H1 (cell line): Measurements from ENCODE around the gene SRI. TPM values are rescaled to one million over a fixed set of nuclear protein-coding genes. Genes with fewer than 3 reads are reported as not detected.

Experiments
- CTCF ChIA-PET: fragments of 300-600 bp; sonication (Branson Sonifier 250); formaldehyde crosslinking; loops from one replicate; lab custom pipeline; 2021; ENCODE audit not compliant: partially characterized antibody; lab: Charles Lee
- POLR2A ChIA-PET: fragments of 300-600 bp; sonication (Branson Sonifier 250); formaldehyde crosslinking; loops from one replicate; lab custom pipeline; 2021; ENCODE audit warnings: inconsistent platforms; ENCODE audit not compliant: partially characterized antibody; lab: Charles Lee
- DNase-seq, 2 experiments: peaks; one replicate each; pipeline versions ENCODE4 v3.0.0 to v3.0.0-alpha.2; 2010 to 2022; ENCODE audit warnings: low spot score in 2 of 2, low read depth in 1 of 2, mixed read lengths in 1 of 2
- FAIRE-seq: peaks from 2 replicates; lab custom pipeline; 2011; peaks lifted over from hg19 to GRCh38; lab: Jason Lieb, UNC
- H2AFZ ChIP-seq: 2 replicates; pipeline ENCODE4 v1.8.1; 2012; ENCODE audit warnings: low read length, inconsistent platforms
- H2AK5ac ChIP-seq: 2 replicates; pipeline ENCODE4 v1.6.1; 2013; ENCODE audit warnings: low read depth, low read length
- H2BK120ac ChIP-seq: replicated peaks from 2 replicates; pipeline ENCODE3; 2013; ENCODE audit warnings: low read depth, low read length, inconsistent platforms
- H2BK12ac ChIP-seq: 2 replicates; pipeline ENCODE4 v1.6.1; 2013; ENCODE audit warnings: low read depth, low read length
- H2BK15ac ChIP-seq: 2 replicates; pipeline ENCODE4 v1.6.1; 2013; ENCODE audit warnings: low read length
- H2BK20ac ChIP-seq: 2 replicates; pipeline ENCODE4 v1.6.1; 2013; ENCODE audit warnings: low read length
- H2BK5ac ChIP-seq: 2 replicates; pipeline ENCODE4 v1.6.1; 2013; ENCODE audit warnings: low read depth, low read length
- H3K14ac ChIP-seq: 2 replicates; pipeline ENCODE4 v1.6.1; 2013; ENCODE audit warnings: inconsistent platforms; ENCODE audit not compliant: insufficient read length
- H3K18ac ChIP-seq: 2 replicates; pipeline ENCODE4 v1.6.1; 2013; ENCODE audit warnings: low read length; ENCODE audit errors: extremely low read depth
- H3K23ac ChIP-seq: 2 replicates; pipeline ENCODE4 v1.6.1; 2013; ENCODE audit warnings: inconsistent platforms; ENCODE audit not compliant: insufficient read length
- H3K23me2 ChIP-seq: 2 replicates; pipeline ENCODE4 v1.6.1; 2013; ENCODE audit warnings: low read depth, low read length
- H3K27ac ChIP-seq: 2 replicates; pipeline ENCODE4 v1.6.1; 2011; ENCODE audit warnings: low read depth, low read length, inconsistent platforms
- H3K27me3 ChIP-seq, 4 experiments: replicated peaks in 1 of 4; 1 replicate in 1 of 4; 2 replicates in 3 of 4; pipeline versions ENCODE4 v1.6.1 to v1.8.1; 2011 to 2013; ENCODE audit warnings: low read length in 3 of 4, mild to moderate bottlenecking in 3 of 4, inconsistent platforms in 2 of 4, mixed read lengths in 2 of 4, moderate library complexity in 1 of 4; ENCODE audit not compliant: control insufficient read depth in 3 of 4, insufficient read depth in 3 of 4; ENCODE audit errors: extremely low read depth in 1 of 4
- H3K36me3 ChIP-seq, 4 experiments: 2 replicates each; pipeline versions ENCODE4 v1.6.1 to v1.8.1; 2011 to 2013; ENCODE audit warnings: mild to moderate bottlenecking in 4 of 4, low read length in 3 of 4, moderate library complexity in 2 of 4, control low read depth in 1 of 4, inconsistent platforms in 1 of 4; ENCODE audit not compliant: insufficient read depth in 4 of 4, control insufficient read depth in 2 of 4
- H3K4ac ChIP-seq: replicated peaks from 2 replicates; pipeline ENCODE3; 2013; ENCODE audit warnings: low read length, low read depth, mixed read lengths, inconsistent platforms; ENCODE audit not compliant: insufficient read length
- H3K4me1 ChIP-seq, 4 experiments: replicated peaks in 1 of 4; 1 replicate in 1 of 4; 2 replicates in 3 of 4; pipeline versions ENCODE4 v1.6.1 to v1.8.1; 2011 to 2013; ENCODE audit warnings: low read length in 3 of 4, inconsistent platforms in 2 of 4, mixed read lengths in 1 of 4; ENCODE audit not compliant: insufficient read depth in 4 of 4, control insufficient read depth in 3 of 4
- H3K4me2 ChIP-seq, 2 experiments: 2 replicates each; pipeline versions ENCODE4 v1.6.1 to v1.8.1; 2011 to 2013; ENCODE audit warnings: low read depth in 2 of 2, low read length in 2 of 2, control low read depth in 1 of 2, inconsistent platforms in 1 of 2, mild to moderate bottlenecking in 1 of 2; ENCODE audit not compliant: insufficient read depth in 1 of 2
- H3K4me3 ChIP-seq, 4 experiments: fragments of 200-600, 300-600 bp in 1 of 4; sonication (generic), shearing (Covaris generic), sonication (Bioruptor Twin) in 1 of 4; 2 replicates each; pipeline versions ENCODE4 v1.5.1 to v1.8.1; 2011 to 2016; ENCODE audit warnings: low read length in 4 of 4, low read depth in 3 of 4, control low read depth in 2 of 4, inconsistent platforms in 2 of 4, mild to moderate bottlenecking in 2 of 4, mixed read lengths in 1 of 4, moderate library complexity in 1 of 4; ENCODE audit not compliant: insufficient read depth in 2 of 4; ENCODE audit errors: extremely low read depth in 1 of 4
- H3K56ac ChIP-seq: replicated peaks from 2 replicates; pipeline ENCODE3; 2013; ENCODE audit warnings: low read depth, mild to moderate bottlenecking, mixed read lengths, low read length, inconsistent platforms; ENCODE audit not compliant: insufficient read length
- H3K79me1 ChIP-seq: 2 replicates; pipeline ENCODE4 v1.6.1; 2013; ENCODE audit warnings: low read depth, low read length, control low read depth
- H3K79me2 ChIP-seq, 2 experiments: 2 replicates each; pipeline versions ENCODE4 v1.6.1 to v1.8.1; 2012 to 2013; ENCODE audit warnings: low read length in 2 of 2, mild to moderate bottlenecking in 2 of 2, inconsistent platforms in 1 of 2; ENCODE audit not compliant: insufficient read depth in 2 of 2, control insufficient read depth in 1 of 2
- H3K9ac ChIP-seq, 4 experiments: replicated peaks in 1 of 4; 1 replicate in 1 of 4; 2 replicates in 3 of 4; pipeline versions ENCODE4 v1.6.1 to v1.8.1; 2011 to 2013; ENCODE audit warnings: low read depth in 3 of 4, low read length in 3 of 4, control low read depth in 2 of 4, mild to moderate bottlenecking in 2 of 4, moderate library complexity in 2 of 4, inconsistent platforms in 1 of 4; ENCODE audit errors: extremely low read depth in 1 of 4
- H3K9me3 ChIP-seq, 2 experiments: 2 replicates each; pipeline versions ENCODE4 v1.6.1 to v1.8.1; 2012 to 2013; ENCODE audit warnings: mild to moderate bottlenecking in 2 of 2, moderate library complexity in 2 of 2, control low read depth in 1 of 2, inconsistent platforms in 1 of 2, low read depth in 1 of 2, low read length in 1 of 2, mixed read lengths in 1 of 2; ENCODE audit not compliant: insufficient read depth in 2 of 2
- H4K20me1 ChIP-seq, 2 experiments: replicated peaks in 1 of 2; 2 replicates each; pipeline versions ENCODE3 to v1.8.1; 2011 to 2013; ENCODE audit warnings: inconsistent platforms in 2 of 2, low read length in 2 of 2, mild to moderate bottlenecking in 1 of 2; ENCODE audit not compliant: insufficient read depth in 2 of 2, control insufficient read depth in 1 of 2
- H4K5ac ChIP-seq: 2 replicates; pipeline ENCODE4 v1.6.1; 2013; ENCODE audit warnings: low read length, low read depth, mixed read lengths, inconsistent platforms; ENCODE audit not compliant: insufficient read length
- H4K8ac ChIP-seq: 2 replicates; pipeline ENCODE4 v1.8.0; 2013; ENCODE audit warnings: mild to moderate bottlenecking, moderate library complexity, low read length, inconsistent platforms; ENCODE audit not compliant: insufficient read depth; ENCODE audit errors: extremely low read depth
- H4K91ac ChIP-seq: replicated peaks from 2 replicates; pipeline ENCODE3; 2013; ENCODE audit warnings: low read length, mixed read lengths, inconsistent platforms; ENCODE audit not compliant: insufficient read length
- ASH2L ChIP-seq: fragments of 200-600, 300-600 bp; sonication (generic); IDR thresholded peaks from one replicate; pipeline ENCODE4 v1.7.1; 2017; ENCODE audit warnings: low read length
- BCL11A ChIP-seq, 2 experiments: IDR thresholded peaks; one replicate each; pipeline ENCODE4 v1.6.1; 2011; ENCODE audit warnings: low read depth in 2 of 2, low read length in 2 of 2, mild to moderate bottlenecking in 2 of 2
- BRCA1 ChIP-seq: IDR thresholded peaks from 2 replicates; pipeline ENCODE4 v1.6.1; 2012; ENCODE audit warnings: low read depth, low read length, improper control_type of control experiment
- CBX8 ChIP-seq: fragments of 300-800, 300-1000 bp; sonication (generic); IDR thresholded peaks from 2 replicates; pipeline ENCODE4 v1.7.1; 2016; ENCODE audit warnings: low read depth, low read length, borderline replicate concordance
- CHD2 ChIP-seq: IDR thresholded peaks from 2 replicates; pipeline ENCODE4 v1.6.1; 2012; ENCODE audit warnings: low read length, improper control_type of control experiment
- CREB1 ChIP-seq: IDR thresholded peaks from 2 replicates; pipeline ENCODE4 v1.6.1; 2012; ENCODE audit warnings: inconsistent platforms
- HDAC6 ChIP-seq: IDR thresholded peaks from one replicate; pipeline ENCODE4 v1.7.1; 2012; ENCODE audit warnings: low read depth, mild to moderate bottlenecking, inconsistent platforms, low read length, moderate library complexity
- JUND ChIP-seq: IDR thresholded peaks from 2 replicates; pipeline ENCODE4 v1.6.1; 2011; ENCODE audit warnings: mild to moderate bottlenecking, improper control_type of control experiment, low read length
- KDM4A ChIP-seq: IDR thresholded peaks from one replicate; pipeline ENCODE4 v1.7.1; 2012; ENCODE audit warnings: low read depth, mild to moderate bottlenecking, moderate library complexity, low read length, inconsistent platforms; ENCODE audit not compliant: severe bottlenecking
- POU5F1 ChIP-seq: IDR thresholded peaks from 2 replicates; pipeline ENCODE4 v1.6.1; 2011; ENCODE audit warnings: low read depth, mild to moderate bottlenecking, low read length, moderate library complexity
- RBBP5 ChIP-seq: IDR thresholded peaks from 2 replicates; pipeline ENCODE4 v1.7.1; 2012; ENCODE audit warnings: low read depth, mild to moderate bottlenecking, inconsistent platforms, low read length, moderate library complexity, borderline replicate concordance
- SRF ChIP-seq: IDR thresholded peaks from 2 replicates; pipeline ENCODE4 v1.6.1; 2011; ENCODE audit warnings: mild to moderate bottlenecking, low read depth, low read length, moderate library complexity
- TAF7 ChIP-seq: optimal IDR thresholded peaks from 2 replicates; pipeline ENCODE3; 2011; ENCODE audit warnings: low read depth, mild to moderate bottlenecking, inconsistent platforms, low read length, moderate library complexity, borderline replicate concordance
- ZNF274 ChIP-seq: IDR thresholded peaks from 2 replicates; pipeline ENCODE4 v1.7.0; 2012; ENCODE audit warnings: low read length, borderline replicate concordance; ENCODE audit errors: extremely low read depth
- WGBS, 2 experiments: shearing (Covaris generic) in 1 of 2; methylation state at CpG; one replicate each; pipeline versions ENCODE4 v1.1.6 to v1.1.7; 2013 to 2015; ENCODE audit warnings: low lambda C conversion rate in 2 of 2, mixed read lengths in 2 of 2, inconsistent platforms in 1 of 2, low coverage in 1 of 2, missing lambda C conversion rate in 1 of 2; ENCODE audit not compliant: insufficient replicate concordance in 2 of 2, insufficient coverage in 1 of 2, insufficient read length in 1 of 2; ENCODE audit errors: extremely low coverage in 1 of 2, missing lambda C conversion rate in 1 of 2; 5-methylcytosine and 5-hydroxymethylcytosine counted together
- polyA plus RNA-seq, 7 experiments: library from polyadenylated mRNA; depleted of rRNA in 3 of 7; stranded (reverse) in 5 of 7; unstranded in 2 of 7; fragments of >200 nt in 5 of 7; fragments of 200-250 nt in 2 of 7; gene quantifications; 1 replicate in 5 of 7; 2 replicates in 1 of 7; 4 replicates in 1 of 7; pipeline versions ENCODE4 v1.2.1 to v1.2.3, GENCODE V29; 2011 to 2013; ENCODE audit warnings: missing spikeins in 2 of 7, mixed read lengths in 2 of 7
- total RNA-seq: library from RNA; stranded (reverse); fragmentation: NEBNext Ultra II Directional; extraction: Animal tissue kit (Norgen Biotek cat#: 25700); gene quantifications from 2 replicates; pipeline ENCODE4 v1.2.1, GENCODE V29; 2021
- TF ChIP-seq, protein P1 (sequence below): IDR thresholded peaks from 2 replicates; pipeline ENCODE4 v1.6.1; 2012; ENCODE audit warnings: inconsistent platforms
- TF ChIP-seq, protein P2 (sequence below): IDR thresholded peaks from 2 replicates; pipeline ENCODE4 v1.6.1; 2011; ENCODE audit warnings: low read depth, mild to moderate bottlenecking, low read length; ENCODE audit not compliant: insufficient read depth

Gene SRI
- total and polyA plus RNA-seq, 2 of the 8 experiments (the other 6 are each of a cell fraction or from before 2014, with no cell fraction given): 118 to 170 TPM

DNA sequence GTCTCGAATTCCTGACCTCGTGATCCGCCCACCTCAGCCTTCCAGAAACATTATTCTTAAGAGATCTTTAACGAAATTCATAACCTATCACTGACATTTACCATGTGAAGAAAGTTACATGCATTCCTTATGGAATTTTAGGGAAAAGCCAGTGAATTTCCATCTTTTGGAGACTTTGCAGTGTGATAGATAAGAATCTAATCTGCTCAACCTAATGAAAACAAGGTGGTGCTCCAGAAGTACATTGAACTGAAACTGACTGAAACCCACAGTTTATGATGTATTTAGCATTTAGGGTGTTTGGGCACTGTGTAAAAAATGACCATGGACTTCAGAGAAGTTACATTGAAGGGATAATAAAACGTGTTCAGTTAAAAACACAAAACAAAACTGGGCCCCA, 43.6 kb downstream of the SRI start:
- H2AFZ ChIP-seq: no peak overlapping the region
- no peak overlapping the region for H3K18ac ChIP-seq
- no peak overlapping the region for H3K56ac ChIP-seq
- no peak overlapping the region for H3K14ac ChIP-seq
- no peaks in the 10 kb centered on the region for H3K9me3 ChIP-seq
- ChIA-PET CTCF (no interaction called here), POLR2A (no interaction called here)
- no peaks in the 10 kb centered on the region for H3K4me1 ChIP-seq
- H4K8ac ChIP-seq: no peak overlapping the region
- no peak overlapping the region for H2BK5ac ChIP-seq
- H3K4me2 ChIP-seq: no peak overlapping the region
- H3K27ac ChIP-seq: no peak overlapping the region
- DNase-seq: no peak
- no peaks in the 10 kb centered on the region for H3K27me3 ChIP-seq
- no peak overlapping the region for H2BK120ac ChIP-seq
- no peak overlapping the region for H2BK15ac ChIP-seq
- no peak overlapping the region for H4K5ac ChIP-seq
- TF ChIP-seq TAF7: no peak
- TF ChIP-seq CBX8: no peak
- no peak for TF ChIP-seq BCL11A (IDR thresholded peaks at IDR 0.05; ENCODE audit: low read depth in 2 of 2, low read length in 2 of 2)
- TF ChIP-seq, protein P1, sequence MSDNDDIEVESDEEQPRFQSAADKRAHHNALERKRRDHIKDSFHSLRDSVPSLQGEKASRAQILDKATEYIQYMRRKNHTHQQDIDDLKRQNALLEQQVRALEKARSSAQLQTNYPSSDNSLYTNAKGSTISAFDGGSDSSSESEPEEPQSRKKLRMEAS: no peak
- TF ChIP-seq CHD2: no peak
- no peak for TF ChIP-seq ZNF274
- TF ChIP-seq CREB1: no peak
- no peak for TF ChIP-seq ASH2L
- TF ChIP-seq RBBP5: no peak
- no peak for TF ChIP-seq JUND
- no peak for TF ChIP-seq BRCA1
- no peak for TF ChIP-seq SRF
- TF ChIP-seq, protein P2, sequence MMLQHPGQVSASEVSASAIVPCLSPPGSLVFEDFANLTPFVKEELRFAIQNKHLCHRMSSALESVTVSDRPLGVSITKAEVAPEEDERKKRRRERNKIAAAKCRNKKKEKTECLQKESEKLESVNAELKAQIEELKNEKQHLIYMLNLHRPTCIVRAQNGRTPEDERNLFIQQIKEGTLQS: no peak
- TF ChIP-seq POU5F1: no peak
- TF ChIP-seq KDM4A: no peak
- no peak for TF ChIP-seq HDAC6
- H4K91ac ChIP-seq: no peak overlapping the region
- H2BK20ac ChIP-seq: no peak overlapping the region
- no peaks in the 10 kb centered on the region for H4K20me1 ChIP-seq
- no peak overlapping the region for H3K23ac ChIP-seq
- no peak overlapping the region for H2BK12ac ChIP-seq
- H3K79me2 ChIP-seq: no peaks in the 10 kb centered on the region
- H3K4ac ChIP-seq: no peak overlapping the region
- 87% methylated on average over 5 of the region's 5 CpGs; no CpG with 5 or more reads in 1 of the 2 experiments for WGBS, 2 experiments
- H2AK5ac ChIP-seq: no peak overlapping the region
- no peak overlapping the region for H3K9ac ChIP-seq
- no peaks in the 10 kb centered on the region for H3K79me1 ChIP-seq
- no peak overlapping the region for H3K4me3 ChIP-seq
- H3K36me3 ChIP-seq: no peaks in the 10 kb centered on the region
- no peaks in the 10 kb centered on the region for H3K23me2 ChIP-seq
- FAIRE-seq: no peak
